Stomach (tissue), 9 donors: ENCODE data around the gene FOSB. TPM values are rescaled to one million over a fixed set of nuclear protein-coding genes. Genes with fewer than 3 reads are reported as not detected.

Experiments
- DNase-seq, 2 donors: peaks; one replicate each; pipeline versions ENCODE4 v3.0.0 to v3.0.0-alpha.2; 2013 to 2019
- H3K27ac ChIP-seq, 5 donors: fragments of 200-600 bp in 4 of 5; sonication (generic) in 4 of 5; one replicate each; pipeline ENCODE4 v1.5.1; 2013 to 2019; ENCODE audit warnings: mild to moderate bottlenecking in 1 of 5, moderate library complexity in 1 of 5
- H3K27me3 ChIP-seq, 3 donors: fragments of 200-600 bp; sonication (generic); one replicate each; pipeline ENCODE4 v1.5.1; 2017 to 2019; ENCODE audit warnings: mixed run types in 1 of 3
- H3K36me3 ChIP-seq, 4 donors: fragments of 200-600 bp; sonication (generic); 1 replicate in 3 of 4; 2 replicates in 1 of 4; pipeline ENCODE4 v1.5.1; 2016 to 2019
- H3K4me1 ChIP-seq, 4 donors: fragments of 200-600 bp; sonication (generic); one replicate each; pipeline ENCODE4 v1.5.1; 2016 to 2019
- H3K4me3 ChIP-seq, 4 donors: fragments of 200-600 bp; sonication (generic) in 3 of 4; one replicate each; pipeline ENCODE4 v1.5.1; 2016 to 2019; ENCODE audit warnings: mild to moderate bottlenecking in 1 of 4
- H3K9me3 ChIP-seq, 4 donors: fragments of 200-600 bp; sonication (generic); one replicate each; pipeline ENCODE4 v1.5.1; 2016 to 2019
- CTCF ChIP-seq, 7 experiments: fragments of 450-650 bp in 4 of 7; fragments of 200-600 bp in 3 of 7; sonication (generic) in 3 of 7; IDR thresholded peaks; one replicate each; pipeline ENCODE4 v1.5.1; 2016 to 2019; ENCODE audit warnings: antibody characterized with exemption in 7 of 7, control low read depth in 2 of 7, mild to moderate bottlenecking in 1 of 7
- EP300 ChIP-seq: sonication (generic); formaldehyde crosslinking; IDR thresholded peaks from one replicate; pipeline ENCODE4 v1.6.1; 2017; ENCODE audit warnings: antibody characterized with exemption
- POLR2A ChIP-seq, 4 donors: fragments of 450-650 bp; IDR thresholded peaks; one replicate each; pipeline ENCODE4 v1.6.1; 2016; ENCODE audit warnings: antibody characterized with exemption in 4 of 4, control low read depth in 2 of 4, mild to moderate bottlenecking in 1 of 4, moderate library complexity in 1 of 4
- POLR2AphosphoS5 ChIP-seq, 3 donors: sonication (generic); formaldehyde crosslinking; IDR thresholded peaks; one replicate each; pipeline ENCODE4 v1.6.1; 2016; ENCODE audit warnings: antibody characterized with exemption in 3 of 3
- WGBS, 5 donors: extraction: QIAGEN DNeasy Blood & Tissue Kit in 3 of 5; methylation state at CpG; one replicate each; pipeline versions ENCODE4 v1.1.5 to v1.1.7; 2013 to 2018; 5-methylcytosine and 5-hydroxymethylcytosine counted together
- intact Hi-C: fragments of 100-400 bp; cut with DNase I; formaldehyde crosslinking; loops from one replicate; pipeline ENCODE4 v1.15.1; 2023; ENCODE audit warnings: low total_unique reads
- polyA plus RNA-seq, 3 donors: library from polyadenylated mRNA; stranded (reverse); fragments of 200-250 nt; gene quantifications; one replicate each; pipeline ENCODE4 v1.2.3, GENCODE V29; 2013
- total RNA-seq, 5 donors: library from RNA; depleted of rRNA; stranded (reverse); fragments of >200 nt; gene quantifications; one replicate each; pipeline versions ENCODE4 v1.1.0 to v1.2.3, GENCODE V29; 2014 to 2016
- donor health status: healthy with polysubstance abuse.
- donor health status: Bipolar disorder and iron deficiency.
- donor health status: healthy.

FOSB gene
- total and polyA plus RNA-seq, 8 donors, result 1.2 to 76.8 (median 9.0) TPM

- 20 to 62% (median 26%) methylated on average over 6 to 13 of the region's 13 CpGs for WGBS, 5 donors
- Histone ChIP-seq H3K36me3 (peaks cover 19 to 49% (median 34%) of the 10 kb centered on the region in 4 donors), H3K9me3 (no peaks in the 10 kb centered on the region), H3K27ac (peak overlapping the region; percentile 77 to 97 (median 96)), H3K27me3 (no peaks in the 10 kb centered on the region), H3K4me1 (peaks cover 78 to 98% (median 85%) of the 10 kb centered on the region in 4 donors), H3K4me3 (peak overlapping the region in 2 of 4 donors; percentile 18 to 26)
- intact Hi-C loops, result no loop called here
- DNase-seq, result peak; percentile 82 to 91
- TF ChIP-seq POLR2A (IDR thresholded peaks at IDR 0.05) (no peak), POLR2AphosphoS5 (IDR thresholded peaks at IDR 0.05) (peak in 2 of 3 donors; percentile 50 to 62), EP300 (no peak), CTCF (IDR thresholded peaks at IDR 0.05) (no peak)
Measured at GRCh38 chr19:45514376-45515051, 46.7 kb downstream of the FOSB start.

- H3K4me3 ChIP-seq, result peak overlapping the region in 2 of 4 donors; percentile 15 to 26
- intact Hi-C loops, result no loop called here
- peak overlapping the region; percentile 77 to 97 (median 96) for H3K27ac ChIP-seq
- H3K36me3 ChIP-seq, result peaks cover 22 to 53% (median 39%) of the 10 kb centered on the region in 4 donors
- 57 to 67% (median 63%) methylated on average over 10 of the region's 10 CpGs for whole genome bisulfite sequencing, 5 donors
- peaks cover 74 to 94% (median 78%) of the 10 kb centered on the region in 4 donors for H3K4me1 ChIP-seq
- H3K9me3 ChIP-seq, result no peaks in the 10 kb centered on the region
- no peak for TF ChIP-seq CTCF (IDR thresholded peaks at IDR 0.05)
- TF ChIP-seq POLR2AphosphoS5 (IDR thresholded peaks at IDR 0.05), result no peak
- TF ChIP-seq POLR2A (IDR thresholded peaks at IDR 0.05), result no peak
- TF ChIP-seq EP300, result no peak
- DNase-seq, result peak in 1 of 2 donors; percentile 65
- H3K27me3 ChIP-seq, result no peaks in the 10 kb centered on the region
Measured at GRCh38 chr19:45515081-45515624, 47.4 kb downstream of the FOSB start.

GRCh38 chr19:45515807-45516401 lies 48.1 kb downstream of the FOSB start:
- Histone ChIP-seq H3K27ac (peak overlapping the region; percentile 77 to 97 (median 96)), H3K36me3 (peaks cover 30 to 60% (median 46%) of the 10 kb centered on the region in 4 donors), H3K4me1 (peaks cover 67 to 94% (median 82%) of the 10 kb centered on the region in 4 donors), H3K9me3 (no peaks in the 10 kb centered on the region), H3K27me3 (no peaks in the 10 kb centered on the region), H3K4me3 (peak overlapping the region in 2 of 4 donors; percentile 15 to 26)
- 50 to 68% (median 57%) methylated on average over 5 to 9 of the region's 9 CpGs for WGBS, 5 donors
- TF ChIP-seq POLR2AphosphoS5 (IDR thresholded peaks at IDR 0.05) (no peak), EP300 (no peak), POLR2A (IDR thresholded peaks at IDR 0.05) (no peak), CTCF (IDR thresholded peaks at IDR 0.05) (no peak)
- peak in 1 of 2 donors; percentile 49 for DNase-seq
- intact Hi-C loops, result no loop called here

GRCh38 chr19:45517238-45517637 lies 49.4 kb downstream of the FOSB start:
- WGBS, 5 donors, result 43 to 68% (median 57%) methylated on average over 7 of the region's 7 CpGs
- Histone ChIP-seq H3K27me3 (no peaks in the 10 kb centered on the region), H3K4me3 (no peak overlapping the region), H3K4me1 (peaks cover 54 to 94% (median 78%) of the 10 kb centered on the region in 4 donors), H3K36me3 (peaks cover 42 to 63% (median 59%) of the 10 kb centered on the region in 4 donors), H3K9me3 (no peaks in the 10 kb centered on the region), H3K27ac (peak overlapping the region; percentile 12 to 97 (median 71))
- TF ChIP-seq EP300, result no peak
- no peak for TF ChIP-seq POLR2A (IDR thresholded peaks at IDR 0.05)
- TF ChIP-seq POLR2AphosphoS5 (IDR thresholded peaks at IDR 0.05), result no peak
- TF ChIP-seq CTCF (IDR thresholded peaks at IDR 0.05), result no peak
- intact Hi-C loops, result no loop called here
- DNase-seq, result no peak
